H1 (cell line): ENCODE data around the gene PLXNA4. TPM values are rescaled to one million over a fixed set of nuclear protein-coding genes. Genes with fewer than 3 reads are reported as not detected.

Experiments
- CTBP2 ChIP-seq: IDR thresholded peaks from 2 replicates; pipeline ENCODE4 v1.7.0; 2011; ENCODE audit warnings: borderline replicate concordance, mild to moderate bottlenecking, moderate library complexity, mixed read lengths, low read length; ENCODE audit not compliant: insufficient read depth, insufficient read length
- EP300 ChIP-seq, 2 experiments: IDR thresholded peaks; 1 replicate in 1 of 2; 2 replicates in 1 of 2; pipeline ENCODE4 v1.6.1; 2011 to 2012; ENCODE audit warnings: low read depth in 2 of 2, low read length in 2 of 2, mild to moderate bottlenecking in 2 of 2, borderline replicate concordance in 1 of 2, inconsistent platforms in 1 of 2, moderate library complexity in 1 of 2
- GTF2F1 ChIP-seq: IDR thresholded peaks from 2 replicates; pipeline ENCODE4 v1.6.1; 2012; ENCODE audit warnings: low read depth, low read length, improper control_type of control experiment, borderline replicate concordance
- KDM1A ChIP-seq: fragments of 200-600, 300-600 bp; sonication (generic); IDR thresholded peaks from 2 replicates; pipeline ENCODE4 v1.7.1; 2016; ENCODE audit warnings: mild to moderate bottlenecking, low read length, borderline replicate concordance
- RXRA ChIP-seq: IDR thresholded peaks from 2 replicates; pipeline ENCODE4 v1.6.1; 2011; ENCODE audit warnings: low read depth, mild to moderate bottlenecking, low read length, moderate library complexity; ENCODE audit not compliant: insufficient read depth
- SP2 ChIP-seq: IDR thresholded peaks from 2 replicates; pipeline ENCODE4 v1.6.1; 2012; ENCODE audit warnings: mild to moderate bottlenecking, low read length, inconsistent platforms
- polyA plus RNA-seq, 7 experiments: library from polyadenylated mRNA; depleted of rRNA in 3 of 7; stranded (reverse) in 5 of 7; unstranded in 2 of 7; fragments of >200 nt in 5 of 7; fragments of 200-250 nt in 2 of 7; gene quantifications; 1 replicate in 5 of 7; 2 replicates in 1 of 7; 4 replicates in 1 of 7; pipeline versions ENCODE4 v1.2.1 to v1.2.3, GENCODE V29; 2011 to 2013; ENCODE audit warnings: missing spikeins in 2 of 7, mixed read lengths in 2 of 7
- total RNA-seq: library from RNA; stranded (reverse); fragmentation: NEBNext Ultra II Directional; extraction: Animal tissue kit (Norgen Biotek cat#: 25700); gene quantifications from 2 replicates; pipeline ENCODE4 v1.2.1, GENCODE V29; 2021

The PLXNA4 gene
- total and polyA plus RNA-seq, 2 of the 8 experiments (the other 6 are each of a cell fraction or from before 2014, with no cell fraction given) = 0.76 to 0.79 TPM

DNA sequence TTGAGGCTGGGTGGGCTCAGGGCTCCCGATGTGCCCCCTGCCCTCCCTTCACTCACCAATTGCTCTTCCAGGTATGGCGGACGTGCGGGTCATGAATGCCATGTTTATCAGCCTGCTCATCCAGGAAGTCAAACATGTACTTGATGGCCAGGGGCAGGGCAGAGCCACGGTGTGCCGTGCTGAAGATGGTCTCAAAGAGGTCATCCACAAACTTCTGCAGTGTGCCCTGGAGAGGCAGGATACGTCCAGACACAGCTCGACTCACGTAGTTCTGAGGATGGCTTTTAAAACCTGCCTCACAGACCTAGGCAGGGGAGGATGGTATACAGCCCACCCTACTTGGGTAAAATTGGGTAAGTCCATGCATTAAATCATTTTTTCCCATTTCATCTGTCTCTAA, 431.2 kb downstream of the PLXNA4 start (continued):
- no peak for TF ChIP-seq RXRA
- no peak for TF ChIP-seq GTF2F1
- TF ChIP-seq SP2 = no peak
- no peak for TF ChIP-seq KDM1A
- TF ChIP-seq EP300 (IDR thresholded peaks at IDR 0.05; ENCODE audit: borderline replicate concordance in 1 of 2, low read depth in 2 of 2, low read length in 2 of 2) = no peak
- TF ChIP-seq CTBP2 = no peak
